ENCODE data around the gene SPPL2C. TPM values are rescaled to one million over a fixed set of nuclear protein-coding genes. Genes with fewer than 3 reads are reported as not detected.

SPPL2C gene
- total and polyA plus RNA-seq, 2 of the 8 experiments (the other 6 are each of a cell fraction or from before 2014, with no cell fraction given) = not detected

- TF ChIP-seq SIN3A (conservative IDR thresholded peaks at IDR 0.05 in 1 of 2, IDR thresholded peaks at IDR 0.05 in 1 of 2; ENCODE audit: low read depth in 1 of 2, low read length in 2 of 2) (no peak), POLR2AphosphoS5 (IDR thresholded peaks at IDR 0.05; ENCODE audit: low read depth, low read length) (no peak), ASH2L (IDR thresholded peaks at IDR 0.05; ENCODE audit: low read length) (no peak)
Measured at GRCh38 chr17:45808845-45809244, 35.8 kb upstream of the SPPL2C start (continued).

Data from H1 (cell line).